Measurements from ENCODE around the gene CLDN6. TPM values are rescaled to one million over a fixed set of nuclear protein-coding genes. Genes with fewer than 3 reads are reported as not detected.

Gene CLDN6
- total RNA-seq, 1 experiment from 2014 or later, result 0.21 TPM

DNA sequence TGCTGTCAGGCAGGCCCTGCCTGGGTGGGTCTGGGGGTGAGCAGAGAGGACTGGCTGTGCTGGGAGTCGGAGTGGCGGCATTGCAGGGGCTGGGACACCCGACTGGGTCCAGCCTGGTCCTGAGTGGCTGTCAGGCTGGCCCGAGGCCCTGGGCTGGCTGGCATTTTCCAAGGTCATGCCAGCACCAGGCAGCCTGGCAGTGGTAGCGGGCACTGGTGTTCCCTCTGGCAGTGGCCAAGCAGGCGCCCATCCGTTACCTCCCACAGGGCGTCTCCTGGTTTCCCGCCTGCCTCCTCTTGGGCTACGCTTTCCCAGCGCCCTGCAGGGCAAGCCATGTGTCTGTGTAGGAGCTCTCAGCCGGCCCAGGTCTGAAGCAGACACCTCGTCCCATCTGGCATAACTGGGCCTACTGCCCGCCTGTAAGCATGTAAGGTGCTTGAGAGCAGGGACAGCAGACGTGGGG is 32.1 kb downstream of the CLDN6 start:
- POLR2A ChIA-PET (ENCODE audit: low non-redundant PET), result no interaction called here
- H3K4me1 ChIP-seq (ENCODE audit: insufficient read depth, low read length, poor library complexity, severe bottlenecking), result peaks cover 2% of the 10 kb centered on the region
- DNase-seq (ENCODE audit: low spot score), result no peak
- H3K4me3 ChIP-seq (ENCODE audit: low read depth, low read length, poor library complexity, severe bottlenecking), result no peak overlapping the region
- CTCF ChIA-PET, result no interaction called here
- no peaks in the 10 kb centered on the region for H3K9me3 ChIP-seq (ENCODE audit: low read depth, low read length, poor library complexity, severe bottlenecking)
- no peak for TF ChIP-seq CTCF (conservative IDR thresholded peaks at IDR 0.05; ENCODE audit: low read depth, low read length)
- TF ChIP-seq EZH2 (IDR thresholded peaks at IDR 0.05; ENCODE audit: borderline replicate concordance, low read depth, low read length, poor library complexity, severe bottlenecking), result no peak
- intact Hi-C loops (cut with micrococcal nuclease; ENCODE audit: unreplicated experiment), result no loop called here
- no peaks in the 10 kb centered on the region for H3K36me3 ChIP-seq (ENCODE audit: insufficient read depth, low read length, poor library complexity, severe bottlenecking)
- no peak overlapping the region for H3K27ac ChIP-seq (ENCODE audit: low read depth, low read length, poor library complexity, severe bottlenecking)
- no peaks in the 10 kb centered on the region for H3K27me3 ChIP-seq (replicated peaks; ENCODE audit: insufficient read depth, low read depth, low read length, poor library complexity)
- BruUV-seq (replicated peaks), result no TSS peak

- intact Hi-C loops (cut with micrococcal nuclease; ENCODE audit: unreplicated experiment), result no loop called here
Measured at GRCh38 chr16:2985462-2985861, 32.5 kb downstream of the CLDN6 start.

DNA sequence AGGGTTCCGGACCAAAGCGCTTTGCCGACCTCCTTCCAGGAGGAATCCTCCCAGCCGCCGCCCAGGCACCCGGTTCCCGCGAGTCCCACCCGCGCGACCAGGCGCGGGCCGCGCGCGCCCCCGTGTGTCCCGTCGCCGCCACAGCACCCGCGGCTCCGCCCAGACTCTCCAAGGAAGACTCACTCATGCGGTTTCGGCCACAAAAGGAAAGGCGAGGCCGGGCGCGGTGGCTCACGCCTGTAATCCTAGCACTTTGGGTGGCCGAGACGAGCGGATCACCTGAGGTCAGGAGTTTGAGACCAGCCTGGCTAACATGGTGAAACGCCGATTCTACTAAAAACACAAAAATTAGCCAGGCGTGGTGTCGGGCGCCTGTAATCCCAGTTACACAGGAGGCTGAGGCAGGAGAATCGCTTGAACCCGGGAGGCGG is 34.3 kb downstream of the CLDN6 start:
- Histone ChIP-seq H3K4me1 (ENCODE audit: insufficient read depth, low read length, poor library complexity, severe bottlenecking) (peaks cover 10% of the 10 kb centered on the region), H3K27me3 (replicated peaks; ENCODE audit: insufficient read depth, low read depth, low read length, poor library complexity) (no peaks in the 10 kb centered on the region), H3K4me3 (ENCODE audit: low read depth, low read length, poor library complexity, severe bottlenecking) (no peak overlapping the region), H3K36me3 (ENCODE audit: insufficient read depth, low read length, poor library complexity, severe bottlenecking) (no peaks in the 10 kb centered on the region), H3K27ac (ENCODE audit: low read depth, low read length, poor library complexity, severe bottlenecking) (no peak overlapping the region), H3K9me3 (ENCODE audit: low read depth, low read length, poor library complexity, severe bottlenecking) (no peaks in the 10 kb centered on the region)
- ChIA-PET CTCF (no interaction called here), POLR2A (ENCODE audit: low non-redundant PET) (no interaction called here)
- intact Hi-C loops (cut with micrococcal nuclease; ENCODE audit: unreplicated experiment), result no loop called here
- no peak for TF ChIP-seq EZH2 (IDR thresholded peaks at IDR 0.05; ENCODE audit: borderline replicate concordance, low read depth, low read length, poor library complexity, severe bottlenecking)
- TF ChIP-seq CTCF (conservative IDR thresholded peaks at IDR 0.05; ENCODE audit: low read depth, low read length), result peak; percentile 72
- DNase-seq (ENCODE audit: low spot score), result peak; percentile 88
- no TSS peak for BruUV-seq (replicated peaks)

More at GRCh38 chr16:2985462-2985861, 32.5 kb downstream of the CLDN6 start:
- Histone ChIP-seq H3K4me1 (ENCODE audit: insufficient read depth, low read length, poor library complexity, severe bottlenecking) (peaks cover 4% of the 10 kb centered on the region), H3K9me3 (ENCODE audit: low read depth, low read length, poor library complexity, severe bottlenecking) (no peaks in the 10 kb centered on the region), H3K27me3 (replicated peaks; ENCODE audit: insufficient read depth, low read depth, low read length, poor library complexity) (no peaks in the 10 kb centered on the region), H3K27ac (ENCODE audit: low read depth, low read length, poor library complexity, severe bottlenecking) (no peak overlapping the region), H3K4me3 (ENCODE audit: low read depth, low read length, poor library complexity, severe bottlenecking) (no peak overlapping the region), H3K36me3 (ENCODE audit: insufficient read depth, low read length, poor library complexity, severe bottlenecking) (no peaks in the 10 kb centered on the region)
- TF ChIP-seq EZH2 (IDR thresholded peaks at IDR 0.05; ENCODE audit: borderline replicate concordance, low read depth, low read length, poor library complexity, severe bottlenecking) (no peak), CTCF (conservative IDR thresholded peaks at IDR 0.05; ENCODE audit: low read depth, low read length) (no peak)
- BruUV-seq (replicated peaks), result no TSS peak
- DNase-seq (ENCODE audit: low spot score), result no peak
- ChIA-PET CTCF (no interaction called here), POLR2A (ENCODE audit: low non-redundant PET) (no interaction called here)
